ENCODE data around the gene APBB1.
"Not testable (repeated sequence)": the region's sequence is repeated elsewhere in the genome, so short reads cannot be mapped to it uniquely, and the experiment has no call there.

The APBB1 gene

GRCh38 chr11:6415797-6416196 lies 3.1 kb downstream of the APBB1 start:
- no peak for DNase-seq

- no peak for DNase-seq
These were observed 4.0 kb downstream of the APBB1 start for GRCh38 chr11:6414874-6415328.

GRCh38 chr11:6413791-6414201 lies 5.1 kb downstream of the APBB1 start:
- peak in 1 of 3 experiments; percentile 57 for DNase-seq

DNA sequence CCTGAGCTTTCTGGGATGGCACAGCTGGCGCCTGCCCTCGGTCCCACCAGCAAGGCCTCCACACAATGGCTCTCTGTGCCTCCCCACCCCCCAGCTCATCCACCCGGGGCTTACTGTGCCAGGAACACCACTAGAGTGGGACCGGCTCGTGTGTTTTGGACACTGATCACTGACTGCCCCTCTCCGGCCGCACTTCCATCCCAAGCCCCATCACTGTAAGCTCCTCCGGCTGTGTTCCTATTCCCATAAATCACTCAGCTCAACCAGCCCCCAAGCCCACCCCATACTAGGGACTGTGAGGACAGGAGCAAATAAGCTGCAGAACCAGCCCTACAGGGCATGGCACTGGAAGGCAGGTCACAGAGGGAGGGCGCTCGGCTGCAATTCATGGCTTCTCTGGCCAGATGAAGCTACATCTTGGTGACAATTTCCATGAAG lies 7.3 kb downstream of the APBB1 start:
- no peak for DNase-seq

DNA sequence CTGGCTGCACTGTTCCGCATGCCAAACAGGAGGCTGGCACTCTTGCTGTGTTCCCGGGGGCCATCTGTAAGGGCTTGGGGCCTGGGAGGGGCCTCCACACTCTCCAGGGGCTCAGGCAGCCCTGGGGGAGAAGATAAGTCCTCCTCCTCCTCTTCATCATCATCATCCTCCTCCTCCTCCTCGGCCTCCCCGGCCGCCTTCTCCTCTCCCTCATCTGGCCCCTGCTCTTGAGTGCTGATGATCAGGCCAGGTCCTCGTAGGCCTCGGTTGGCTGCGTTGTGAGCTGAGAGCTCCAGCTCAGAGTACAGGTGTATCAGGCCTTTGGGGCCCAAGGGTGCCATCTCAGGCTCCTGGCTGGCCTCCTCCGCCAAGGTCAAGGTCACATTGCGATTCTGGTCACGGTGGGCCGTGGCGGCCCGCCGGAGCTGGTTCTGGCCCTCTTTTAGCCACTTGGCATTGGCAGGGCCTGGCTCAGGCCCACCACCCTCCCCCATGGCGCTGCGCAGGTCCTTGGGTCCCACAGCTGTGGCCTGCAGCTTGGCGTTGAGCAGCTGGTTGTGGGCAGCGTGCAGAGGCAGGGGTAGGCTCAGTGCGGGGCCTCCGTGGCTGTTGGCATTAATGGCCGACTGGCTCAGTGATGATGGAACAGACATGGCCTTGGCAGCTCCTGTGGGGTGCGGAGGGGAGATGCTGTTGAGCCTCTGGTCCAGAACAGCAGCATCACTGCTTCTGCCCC lies 8.0 kb downstream of the APBB1 start:
- DNase-seq = no peak

DNA sequence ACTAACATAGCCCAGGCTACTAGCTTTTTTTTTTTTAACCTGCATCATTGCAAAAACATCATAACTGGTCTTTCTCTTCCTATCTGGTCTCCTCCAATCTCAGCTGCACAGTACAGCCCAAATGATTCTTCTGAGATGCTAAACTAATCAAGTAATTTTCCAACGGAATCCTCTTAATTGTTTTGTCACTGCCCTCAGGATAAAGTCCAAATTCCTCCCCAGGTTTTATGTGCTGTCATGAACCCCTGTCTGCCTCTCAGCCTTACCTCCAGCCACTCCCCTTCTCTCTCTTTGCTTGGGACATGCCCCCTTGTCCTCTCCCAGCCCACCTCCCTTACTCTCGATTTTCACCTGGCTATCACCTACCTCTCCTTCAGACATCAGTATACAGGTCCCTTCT lies 12.5 kb downstream of the APBB1 start:
- no peak for DNase-seq

DNA sequence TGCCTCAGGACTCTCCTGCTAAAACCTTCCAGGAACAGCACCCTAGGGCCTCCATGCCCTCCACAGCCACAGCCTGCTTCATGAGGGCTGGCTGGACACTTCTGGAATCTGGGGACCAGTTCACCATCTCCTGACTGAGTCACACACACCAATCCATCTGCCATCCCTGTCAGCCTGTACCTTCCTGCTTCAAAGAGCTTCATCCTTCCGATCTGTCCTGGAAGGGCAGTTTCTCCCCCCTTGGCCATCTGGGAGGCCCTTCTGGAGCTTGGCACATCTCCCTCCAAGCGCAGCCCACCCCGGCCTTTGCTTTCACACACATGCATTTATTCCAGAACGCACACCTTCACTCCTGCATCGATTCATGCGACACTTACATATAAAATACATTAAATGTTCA lies 13.0 kb downstream of the APBB1 start:
- DNase-seq = no peak

- peak; percentile 83 to 95 (median 85) for DNase-seq
These were observed 13.7 kb downstream of the APBB1 start for GRCh38 chr11:6405052-6405667.

DNA sequence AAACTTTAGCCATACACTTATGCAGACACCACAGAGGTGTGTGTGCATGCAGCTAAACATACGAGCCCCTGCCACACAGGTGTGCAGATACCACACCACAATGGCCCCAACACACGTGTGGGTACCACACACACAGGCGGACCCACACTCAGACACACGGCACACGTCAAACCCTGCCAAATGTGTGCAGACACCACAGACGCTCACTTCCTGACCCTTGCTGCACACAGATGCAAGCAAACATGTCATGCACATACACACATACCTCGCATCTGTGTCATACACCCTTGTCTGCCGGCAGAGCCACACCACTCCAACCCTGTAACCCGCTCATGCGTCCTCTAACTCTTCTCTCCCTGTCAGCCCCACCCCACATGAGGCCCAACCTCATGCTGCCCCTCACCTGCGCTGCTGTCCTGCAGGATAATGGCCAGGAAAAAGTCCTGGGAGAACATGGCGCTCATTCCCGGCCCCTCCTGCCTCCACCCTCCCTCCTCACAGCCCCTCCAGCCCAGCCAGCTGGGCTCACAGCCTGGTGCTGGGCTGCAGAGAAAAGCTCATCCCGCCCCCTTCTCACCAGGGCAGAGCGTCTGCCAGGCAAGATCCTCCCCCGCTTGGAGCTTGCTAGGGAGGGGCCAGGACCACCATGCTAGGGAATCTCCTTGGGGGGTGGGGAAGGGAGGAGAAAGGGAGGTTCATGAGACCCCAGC lies 14.4 kb downstream of the APBB1 start:
- DNase-seq = peak in 2 of 3 experiments; percentile 49 to 66

- DNase-seq = no peak
These were observed 15.4 kb downstream of the APBB1 start for GRCh38 chr11:6403539-6403938.

GRCh38 chr11:6402561-6402981 lies 16.3 kb downstream of the APBB1 start:
- DNase-seq = no peak

GRCh38 chr11:6402061-6402470 lies 16.8 kb downstream of the APBB1 start:
- DNase-seq = no peak

DNA sequence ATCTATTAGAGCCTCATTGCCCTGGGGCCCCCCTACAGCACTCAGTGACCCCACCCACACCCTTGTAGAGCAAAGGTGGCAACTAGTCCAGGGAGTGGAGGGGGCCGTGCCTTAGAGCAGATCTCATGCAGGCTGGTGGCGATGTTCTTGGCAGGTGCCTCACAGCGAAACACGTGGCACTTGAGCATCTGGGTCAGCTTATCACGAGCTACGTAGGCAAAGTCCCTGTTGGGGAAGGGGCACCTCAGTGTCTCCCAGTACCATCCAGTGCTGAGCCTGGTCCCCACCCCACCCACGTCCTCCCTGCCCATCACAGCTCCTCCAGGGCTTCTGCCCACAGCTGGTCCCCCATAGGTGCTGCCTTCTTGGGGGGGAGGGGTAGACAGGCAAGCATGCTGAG lies 17.4 kb downstream of the APBB1 start:
- DNase-seq = no peak

- DNase-seq = no peak
These were observed 18.2 kb downstream of the APBB1 start for GRCh38 chr11:6400431-6401345.

DNA sequence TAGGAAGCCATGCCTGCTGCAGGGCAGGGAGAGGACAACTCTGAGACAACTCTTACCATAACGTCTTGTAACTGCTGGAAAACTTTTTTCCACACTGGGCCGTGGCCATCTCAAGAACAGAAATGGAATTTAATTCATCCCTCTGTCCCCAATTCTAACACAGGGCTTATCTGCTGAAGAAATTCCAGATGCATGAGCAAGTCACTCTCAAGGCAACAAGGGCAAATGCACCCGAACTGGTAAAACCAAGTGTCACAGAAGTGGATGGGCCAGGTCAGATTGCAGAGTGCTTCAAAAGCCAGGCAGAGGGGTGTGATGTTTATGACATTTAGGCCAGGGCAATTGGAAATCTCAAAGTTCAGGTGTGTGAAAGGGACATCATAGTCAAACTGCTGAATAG lies 21.3 kb downstream of the APBB1 start:
- no peak for DNase-seq

- DNase-seq = no peak
These were observed 21.7 kb downstream of the APBB1 start for GRCh38 chr11:6397156-6397555.

GRCh38 chr11:6395470-6396060 lies 23.3 kb downstream of the APBB1 start:
- DNase-seq = no peak

DNA sequence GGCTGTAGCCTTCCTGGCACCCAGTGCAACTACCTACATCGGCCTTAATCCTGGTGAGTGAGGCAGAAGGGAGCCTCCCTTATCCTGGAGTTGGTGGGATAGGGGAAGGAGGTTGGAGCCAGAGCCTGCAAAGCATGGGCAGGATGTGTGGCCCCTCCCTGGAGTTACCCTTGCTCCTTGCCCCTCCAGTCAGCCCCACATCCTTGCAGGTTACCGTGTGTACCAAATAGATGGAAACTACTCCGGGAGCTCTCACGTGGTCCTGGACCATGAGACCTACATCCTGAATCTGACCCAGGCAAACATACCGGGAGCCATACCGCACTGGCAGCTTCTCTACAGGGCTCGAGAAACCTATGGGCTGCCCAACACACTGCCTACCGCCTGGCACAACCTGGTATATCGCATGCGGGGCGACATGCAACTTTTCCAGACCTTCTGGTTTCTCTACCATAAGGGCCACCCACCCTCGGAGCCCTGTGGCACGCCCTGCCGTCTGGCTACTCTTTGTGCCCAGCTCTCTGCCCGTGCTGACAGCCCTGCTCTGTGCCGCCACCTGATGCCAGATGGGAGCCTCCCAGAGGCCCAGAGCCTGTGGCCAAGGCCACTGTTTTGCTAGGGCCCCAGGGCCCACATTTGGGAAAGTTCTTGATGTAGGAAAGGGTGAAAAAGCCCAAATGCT lies 24.8 kb downstream of the APBB1 start:
- no peak for DNase-seq

DNA sequence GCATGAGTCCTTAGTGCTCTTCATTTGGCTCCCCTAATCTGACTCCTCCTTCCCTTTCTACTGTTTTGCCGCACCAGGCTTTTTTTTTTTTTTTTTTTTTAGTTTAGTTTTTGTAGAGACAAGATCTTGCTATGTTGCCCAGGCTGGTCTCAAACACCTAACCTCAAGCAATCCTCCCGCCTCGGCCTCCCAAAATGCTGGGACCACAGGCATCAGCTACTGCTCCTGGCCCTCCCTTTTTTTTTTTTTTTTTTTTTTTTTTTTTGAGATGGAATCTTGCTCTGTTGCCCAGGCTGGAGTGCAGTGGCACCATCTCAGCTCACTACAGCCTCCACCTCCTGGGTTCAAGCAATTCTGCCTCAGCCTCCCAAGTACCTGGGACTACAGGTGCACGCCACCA lies 26.6 kb downstream of the APBB1 start:
- DNase-seq = not testable (repeated sequence)

GRCh38 chr11:6391537-6392134 lies 27.3 kb downstream of the APBB1 start:
- DNase-seq = no peak

Data from NCI-H1417 (cell line).